Liver (tissue), 9 donors: Measurements from ENCODE around the gene DCHS2. TPM values are rescaled to one million over a fixed set of nuclear protein-coding genes. Genes with fewer than 3 reads are reported as not detected.

Source experiments
- DNase-seq: peaks from one replicate; pipeline ENCODE4 v3.0.0-alpha.2; 2017; ENCODE audit warnings: low spot score
- H3K27ac ChIP-seq, 2 donors: one replicate each; pipeline ENCODE4 v1.7.0; 2013; ENCODE audit warnings: inconsistent platforms in 2 of 2, low read length in 2 of 2, control low read depth in 1 of 2, low read depth in 1 of 2, mild to moderate bottlenecking in 1 of 2
- H3K27me3 ChIP-seq, 4 donors: one replicate each; pipeline versions ENCODE4 v1.6.1 to v1.7.0; 2013; ENCODE audit warnings: low read length in 3 of 4, inconsistent platforms in 1 of 4, mild to moderate bottlenecking in 1 of 4, moderate library complexity in 1 of 4; ENCODE audit not compliant: control insufficient read depth in 4 of 4, insufficient read depth in 4 of 4
- H3K36me3 ChIP-seq, 4 donors: one replicate each; pipeline versions ENCODE4 v1.6.1 to v1.7.0; 2013; ENCODE audit warnings: low read length in 3 of 4, mild to moderate bottlenecking in 3 of 4, low read depth in 1 of 4, moderate library complexity in 1 of 4; ENCODE audit not compliant: control insufficient read depth in 4 of 4, insufficient read depth in 3 of 4
- H3K4me1 ChIP-seq, 4 donors: one replicate each; pipeline versions ENCODE4 v1.6.1 to v1.7.0; 2013; ENCODE audit warnings: low read length in 3 of 4, mild to moderate bottlenecking in 3 of 4, moderate library complexity in 1 of 4; ENCODE audit not compliant: control insufficient read depth in 4 of 4, insufficient read depth in 4 of 4
- H3K4me3 ChIP-seq, 3 donors: one replicate each; pipeline versions ENCODE4 v1.6.1 to v1.7.0; 2013; ENCODE audit warnings: low read length in 3 of 3, control low read depth in 1 of 3, low read depth in 1 of 3, mild to moderate bottlenecking in 1 of 3
- H3K9ac ChIP-seq, 2 donors: one replicate each; pipeline ENCODE4 v1.7.0; 2013; ENCODE audit warnings: low read length in 2 of 2, mild to moderate bottlenecking in 2 of 2, moderate library complexity in 2 of 2, control low read depth in 1 of 2, low read depth in 1 of 2
- H3K9me3 ChIP-seq, 4 donors: one replicate each; pipeline versions ENCODE4 v1.6.1 to v1.7.0; 2013; ENCODE audit warnings: low read length in 3 of 4; ENCODE audit not compliant: control insufficient read depth in 4 of 4
- FOXA1 ChIP-seq: IDR thresholded peaks from 2 replicates; pipeline ENCODE4 v1.6.1; 2016; ENCODE audit warnings: antibody characterized with exemption
- FOXA2 ChIP-seq: IDR thresholded peaks from 2 replicates; pipeline ENCODE4 v1.6.1; 2016; ENCODE audit warnings: antibody characterized with exemption
- GABPA ChIP-seq, 2 donors: IDR thresholded peaks in 1 of 2; conservative IDR thresholded peaks in 1 of 2; 2 replicates each; pipeline ENCODE4 v1.6.1; 2016; ENCODE audit warnings: antibody characterized with exemption in 2 of 2, mild to moderate bottlenecking in 1 of 2, moderate library complexity in 1 of 2
- HNF4A ChIP-seq, 2 donors: conservative IDR thresholded peaks; 2 replicates each; pipeline ENCODE4 v1.6.1; 2016; ENCODE audit warnings: antibody characterized with exemption in 2 of 2, mild to moderate bottlenecking in 2 of 2
- HNF4G ChIP-seq: IDR thresholded peaks from 2 replicates; pipeline ENCODE4 v1.6.1; 2016; ENCODE audit warnings: antibody characterized with exemption
- MAX ChIP-seq: IDR thresholded peaks from 2 replicates; pipeline ENCODE4 v1.6.1; 2016; ENCODE audit warnings: antibody characterized with exemption
- NR2F2 ChIP-seq: IDR thresholded peaks from 2 replicates; pipeline ENCODE4 v1.6.1; 2016; ENCODE audit warnings: antibody characterized with exemption
- RAD21 ChIP-seq, 2 donors: IDR thresholded peaks; 2 replicates each; pipeline ENCODE4 v1.6.1; 2016; ENCODE audit warnings: antibody characterized with exemption in 2 of 2, mild to moderate bottlenecking in 2 of 2
- TAF1 ChIP-seq: conservative IDR thresholded peaks from 2 replicates; pipeline ENCODE4 v1.6.1; 2016; ENCODE audit warnings: antibody characterized with exemption, mild to moderate bottlenecking
- ZBTB33 ChIP-seq: IDR thresholded peaks from 2 replicates; pipeline ENCODE4 v1.6.1; 2016; ENCODE audit warnings: antibody characterized with exemption
- WGBS: extraction: QIAGEN DNeasy Blood & Tissue Kit; methylation state at CpG from one replicate; pipeline ENCODE4 v1.1.7; 2013; 5-methylcytosine and 5-hydroxymethylcytosine counted together
- polyA plus RNA-seq, 2 donors: library from polyadenylated mRNA; stranded (reverse) in 1 of 2; unstranded in 1 of 2; fragments of 200-250 nt in 1 of 2; fragments of >200 nt in 1 of 2; fragmentation: Nextera tagmentation in 1 of 2; extraction: Ambion mirVana in 1 of 2; gene quantifications; one replicate each; pipeline versions ENCODE4 v1.2.1 to v1.2.3, GENCODE V29; 2013 to 2015
- total RNA-seq, 2 donors: library from RNA; depleted of rRNA; stranded (reverse); fragments of >200 nt; gene quantifications; one replicate each; pipeline ENCODE4 v1.2.3, GENCODE V29; 2014
- TF ChIP-seq, protein P1 (sequence below): IDR thresholded peaks from 2 replicates; pipeline ENCODE4 v1.6.1; 2016; ENCODE audit warnings: antibody characterized with exemption
- TF ChIP-seq, protein P2 (sequence below): fragments of 150-350 bp; IDR thresholded peaks from 2 replicates; pipeline ENCODE4 v1.5.1; 2017; ENCODE audit warnings: improper control_type of control experiment, low read depth, low read length; ENCODE audit not compliant: missing input control
- TF ChIP-seq, protein P3 (sequence below): IDR thresholded peaks from 2 replicates; pipeline ENCODE4 v1.6.1; 2016; ENCODE audit warnings: antibody characterized with exemption, mild to moderate bottlenecking
- donor health status: healthy.
- donor health status: healthy.
- donor health status: healthy.
- donor health status: healthy.
- donor health status: healthy.

The DCHS2 gene
- total and polyA plus RNA-seq, 4 donors, result 0.07 to 0.50 (median 0.09) TPM; not detected in 1

DNA sequence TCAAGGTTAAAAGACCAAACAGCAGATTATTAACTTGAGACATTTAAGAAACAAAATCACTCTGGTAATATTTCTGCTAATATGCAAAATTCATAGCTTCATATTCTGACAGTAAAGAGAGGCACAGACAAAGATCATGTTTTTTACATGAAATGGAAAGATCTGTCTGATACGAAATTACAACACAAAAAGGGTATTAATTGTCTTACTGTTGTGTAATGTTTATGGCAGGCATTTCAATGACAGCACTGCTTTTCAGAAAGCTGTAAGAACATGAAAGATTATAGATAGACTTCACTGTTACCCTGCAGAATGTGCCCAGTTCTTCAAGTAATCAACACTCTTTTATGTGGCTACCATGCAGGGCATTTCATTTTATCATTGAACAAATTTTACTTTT, 15.4 kb downstream of the DCHS2 start:
- no peak for DNase-seq
- Histone ChIP-seq H3K4me1 (peaks cover 3 to 7% (median 6%) of the 10 kb centered on the region in 4 donors), H3K27me3 (no peaks in the 10 kb centered on the region), H3K4me3 (no peak overlapping the region), H3K27ac (no peak overlapping the region), H3K36me3 (no peaks in the 10 kb centered on the region), H3K9ac (no peak overlapping the region), H3K9me3 (no peaks in the 10 kb centered on the region)
- TF ChIP-seq, protein P1, sequence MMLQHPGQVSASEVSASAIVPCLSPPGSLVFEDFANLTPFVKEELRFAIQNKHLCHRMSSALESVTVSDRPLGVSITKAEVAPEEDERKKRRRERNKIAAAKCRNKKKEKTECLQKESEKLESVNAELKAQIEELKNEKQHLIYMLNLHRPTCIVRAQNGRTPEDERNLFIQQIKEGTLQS, result no peak
- TF ChIP-seq RAD21 (IDR thresholded peaks at IDR 0.05), result no peak
- TF ChIP-seq, protein P2, sequence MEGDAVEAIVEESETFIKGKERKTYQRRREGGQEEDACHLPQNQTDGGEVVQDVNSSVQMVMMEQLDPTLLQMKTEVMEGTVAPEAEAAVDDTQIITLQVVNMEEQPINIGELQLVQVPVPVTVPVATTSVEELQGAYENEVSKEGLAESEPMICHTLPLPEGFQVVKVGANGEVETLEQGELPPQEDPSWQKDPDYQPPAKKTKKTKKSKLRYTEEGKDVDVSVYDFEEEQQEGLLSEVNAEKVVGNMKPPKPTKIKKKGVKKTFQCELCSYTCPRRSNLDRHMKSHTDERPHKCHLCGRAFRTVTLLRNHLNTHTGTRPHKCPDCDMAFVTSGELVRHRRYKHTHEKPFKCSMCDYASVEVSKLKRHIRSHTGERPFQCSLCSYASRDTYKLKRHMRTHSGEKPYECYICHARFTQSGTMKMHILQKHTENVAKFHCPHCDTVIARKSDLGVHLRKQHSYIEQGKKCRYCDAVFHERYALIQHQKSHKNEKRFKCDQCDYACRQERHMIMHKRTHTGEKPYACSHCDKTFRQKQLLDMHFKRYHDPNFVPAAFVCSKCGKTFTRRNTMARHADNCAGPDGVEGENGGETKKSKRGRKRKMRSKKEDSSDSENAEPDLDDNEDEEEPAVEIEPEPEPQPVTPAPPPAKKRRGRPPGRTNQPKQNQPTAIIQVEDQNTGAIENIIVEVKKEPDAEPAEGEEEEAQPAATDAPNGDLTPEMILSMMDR, result no peak
- TF ChIP-seq, protein P3, sequence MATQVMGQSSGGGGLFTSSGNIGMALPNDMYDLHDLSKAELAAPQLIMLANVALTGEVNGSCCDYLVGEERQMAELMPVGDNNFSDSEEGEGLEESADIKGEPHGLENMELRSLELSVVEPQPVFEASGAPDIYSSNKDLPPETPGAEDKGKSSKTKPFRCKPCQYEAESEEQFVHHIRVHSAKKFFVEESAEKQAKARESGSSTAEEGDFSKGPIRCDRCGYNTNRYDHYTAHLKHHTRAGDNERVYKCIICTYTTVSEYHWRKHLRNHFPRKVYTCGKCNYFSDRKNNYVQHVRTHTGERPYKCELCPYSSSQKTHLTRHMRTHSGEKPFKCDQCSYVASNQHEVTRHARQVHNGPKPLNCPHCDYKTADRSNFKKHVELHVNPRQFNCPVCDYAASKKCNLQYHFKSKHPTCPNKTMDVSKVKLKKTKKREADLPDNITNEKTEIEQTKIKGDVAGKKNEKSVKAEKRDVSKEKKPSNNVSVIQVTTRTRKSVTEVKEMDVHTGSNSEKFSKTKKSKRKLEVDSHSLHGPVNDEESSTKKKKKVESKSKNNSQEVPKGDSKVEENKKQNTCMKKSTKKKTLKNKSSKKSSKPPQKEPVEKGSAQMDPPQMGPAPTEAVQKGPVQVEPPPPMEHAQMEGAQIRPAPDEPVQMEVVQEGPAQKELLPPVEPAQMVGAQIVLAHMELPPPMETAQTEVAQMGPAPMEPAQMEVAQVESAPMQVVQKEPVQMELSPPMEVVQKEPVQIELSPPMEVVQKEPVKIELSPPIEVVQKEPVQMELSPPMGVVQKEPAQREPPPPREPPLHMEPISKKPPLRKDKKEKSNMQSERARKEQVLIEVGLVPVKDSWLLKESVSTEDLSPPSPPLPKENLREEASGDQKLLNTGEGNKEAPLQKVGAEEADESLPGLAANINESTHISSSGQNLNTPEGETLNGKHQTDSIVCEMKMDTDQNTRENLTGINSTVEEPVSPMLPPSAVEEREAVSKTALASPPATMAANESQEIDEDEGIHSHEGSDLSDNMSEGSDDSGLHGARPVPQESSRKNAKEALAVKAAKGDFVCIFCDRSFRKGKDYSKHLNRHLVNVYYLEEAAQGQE, result no peak
- TF ChIP-seq NR2F2, result no peak
- TF ChIP-seq FOXA2, result no peak
- no peak for TF ChIP-seq GABPA (IDR thresholded peaks at IDR 0.05 in 1 of 2, conservative IDR thresholded peaks at IDR 0.05 in 1 of 2)
- TF ChIP-seq FOXA1, result no peak
- 69% methylated on average over 1 of the region's 1 CpG for WGBS

- Histone ChIP-seq H3K27ac (no peak overlapping the region), H3K36me3 (no peaks in the 10 kb centered on the region), H3K9ac (no peak overlapping the region), H3K4me1 (peaks cover 3 to 9% (median 6%) of the 10 kb centered on the region in 4 donors), H3K27me3 (no peaks in the 10 kb centered on the region), H3K9me3 (no peaks in the 10 kb centered on the region), H3K4me3 (no peak overlapping the region)
- TF ChIP-seq TAF1 (no peak), HNF4A (conservative IDR thresholded peaks at IDR 0.05) (no peak), HNF4G (no peak), ZBTB33 (no peak), RAD21 (IDR thresholded peaks at IDR 0.05) (no peak), MAX (no peak), NR2F2 (no peak)
- TF ChIP-seq, protein P2, result no peak
- TF ChIP-seq, protein P3, result no peak
- WGBS, result 59% methylated on average over 1 of the region's 1 CpG
- DNase-seq, result no peak
These were observed 15.8 kb downstream of the DCHS2 start for GRCh38 chr4:154475820-154476219.
